GM21737 (cell line): ENCODE data around the gene AMHR2.

Experiments used
- ATAC-seq: cut with Tn5 transposase; IDR thresholded peaks from one replicate; pipeline ENCODE4 v1.9.1; 2021; ENCODE audit warnings: mild to moderate bottlenecking, moderate library complexity; ENCODE audit not compliant: unreplicated experiment

Gene AMHR2

GRCh38 chr12:53479331-53479730 lies 55.7 kb downstream of the AMHR2 start:
- ATAC-seq = no peak

- ATAC-seq = no peak
These were observed 57.1 kb downstream of the AMHR2 start for GRCh38 chr12:53480491-53481442.
